NCI-H2107 (cell line): ENCODE results near the gene NCAPG2.
"Not testable (repeated sequence)": the region's sequence is repeated elsewhere in the genome, so short reads cannot be mapped to it uniquely, and the experiment has no call there.

ENCODE experiments used
- DNase-seq: peaks from one replicate; lab custom pipeline; 2025; lab: John Stamatoyannopoulos, UW

Gene NCAPG2

GRCh38 chr7:158626289-158626688 lies 78.3 kb downstream of the NCAPG2 start:
- not testable (repeated sequence) for DNase-seq

GRCh38 chr7:158623241-158623640 lies 81.4 kb downstream of the NCAPG2 start:
- no peak for DNase-seq

- no peak for DNase-seq
Measured at GRCh38 chr7:158620839-158621441, 83.7 kb downstream of the NCAPG2 start.

- DNase-seq, result no peak
Measured at GRCh38 chr7:158620418-158620817, 84.2 kb downstream of the NCAPG2 start.

DNA sequence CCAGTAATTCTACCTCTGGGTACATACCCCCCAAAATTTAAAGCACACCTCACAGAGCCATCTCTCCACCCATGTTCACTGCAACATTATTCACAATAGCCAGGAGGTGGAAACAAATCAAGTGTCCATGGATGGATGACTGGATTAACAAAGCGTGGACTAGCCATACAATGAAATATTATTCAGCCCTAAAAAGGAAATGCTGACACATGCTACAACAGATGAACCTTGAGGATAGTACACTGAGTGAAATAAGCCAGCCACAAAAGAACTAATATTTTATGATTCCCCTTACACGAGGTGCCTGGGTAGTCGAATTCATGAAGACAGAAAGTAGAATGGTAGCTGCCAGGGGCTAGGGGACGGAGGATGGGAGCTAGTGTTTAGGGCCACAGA lies 85.9 kb downstream of the NCAPG2 start:
- DNase-seq, result no peak

GRCh38 chr7:158617737-158618128 lies 86.9 kb downstream of the NCAPG2 start:
- no peak for DNase-seq

DNA sequence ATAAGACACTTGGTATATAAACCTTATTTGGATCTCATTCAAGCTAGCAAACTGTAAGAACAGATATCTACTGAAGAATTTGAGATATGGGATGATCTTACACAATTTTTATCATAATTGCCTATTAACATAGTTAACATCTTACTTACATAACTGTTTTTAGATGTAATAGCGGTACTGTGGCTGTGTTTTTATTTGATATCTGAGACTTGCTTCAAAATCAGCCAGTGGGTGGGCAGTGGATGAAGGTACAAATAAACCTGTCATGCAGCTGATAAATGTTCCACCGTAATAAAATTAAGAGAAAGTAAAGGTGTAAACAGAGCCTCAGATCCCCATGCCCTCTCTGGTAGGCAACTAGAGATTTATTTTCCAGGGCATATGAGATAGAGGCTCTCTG lies 88.6 kb downstream of the NCAPG2 start:
- no peak for DNase-seq

DNA sequence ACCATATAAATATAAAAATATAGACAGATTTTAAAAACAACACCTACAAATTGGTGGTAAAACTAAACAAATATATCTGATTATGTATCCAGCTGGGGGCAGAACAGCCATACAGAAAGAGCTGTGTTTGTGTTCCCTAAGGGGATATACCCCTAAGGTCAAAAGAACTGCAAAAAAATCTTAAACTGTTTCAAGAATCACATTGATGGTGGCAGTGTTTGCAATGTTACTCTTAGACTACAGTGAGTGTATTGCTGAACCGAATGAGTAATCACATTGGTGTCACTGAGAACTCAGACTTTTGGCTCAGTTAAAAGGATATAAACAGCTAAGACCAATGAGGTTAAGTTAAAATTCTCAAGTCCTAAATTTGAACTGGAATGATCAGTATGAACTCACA lies 89.9 kb downstream of the NCAPG2 start:
- DNase-seq, result no peak

GRCh38 chr7:158613481-158613880 lies 91.1 kb downstream of the NCAPG2 start:
- DNase-seq, result peak; percentile 36

GRCh38 chr7:158612546-158612945 lies 92.1 kb downstream of the NCAPG2 start:
- DNase-seq, result no peak

DNA sequence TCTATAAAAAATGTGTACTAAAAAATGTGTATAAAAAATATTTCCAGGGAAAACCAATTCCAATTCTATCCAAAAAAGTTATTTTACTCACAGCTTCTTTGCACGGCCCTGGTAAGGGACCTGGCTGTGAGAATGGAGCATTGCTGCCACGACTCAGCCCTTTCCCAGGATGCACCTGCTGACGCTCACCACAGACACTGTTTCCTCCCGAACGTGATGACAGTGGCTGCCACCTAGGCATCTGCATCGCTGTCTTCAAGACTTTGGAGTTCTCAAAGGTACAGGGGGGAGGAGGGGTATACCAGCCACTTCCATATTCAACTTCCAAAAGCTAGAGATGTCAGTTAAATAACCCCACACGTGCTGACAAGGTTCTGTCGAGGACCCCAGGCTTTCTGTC lies 93.1 kb downstream of the NCAPG2 start:
- no peak for DNase-seq

- DNase-seq, result no peak
Measured at GRCh38 chr7:158609313-158609974, 95.2 kb downstream of the NCAPG2 start.

DNA sequence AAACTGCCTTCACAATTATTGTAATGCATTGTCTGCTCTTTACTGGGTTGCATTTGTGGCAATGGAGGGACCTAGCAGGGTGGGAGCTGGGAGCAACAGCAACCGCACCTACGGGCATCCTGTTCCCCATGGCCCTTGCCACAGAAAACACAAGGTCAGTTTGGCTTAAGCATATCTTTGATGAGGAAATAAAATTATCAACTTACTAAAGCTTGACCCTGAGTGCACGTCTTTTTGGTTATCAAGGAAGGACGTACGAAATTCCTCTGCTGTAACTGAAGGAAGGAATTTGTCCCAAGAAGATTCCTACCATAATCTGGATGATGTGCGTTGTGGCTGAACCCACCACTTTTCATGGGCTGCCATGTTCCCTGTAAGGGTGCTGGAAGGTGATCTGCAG lies 97.0 kb downstream of the NCAPG2 start:
- DNase-seq, result no peak

GRCh38 chr7:158606671-158607424 lies 97.8 kb downstream of the NCAPG2 start:
- no peak for DNase-seq

GRCh38 chr7:158606129-158606528 lies 98.5 kb downstream of the NCAPG2 start:
- DNase-seq, result no peak

DNA sequence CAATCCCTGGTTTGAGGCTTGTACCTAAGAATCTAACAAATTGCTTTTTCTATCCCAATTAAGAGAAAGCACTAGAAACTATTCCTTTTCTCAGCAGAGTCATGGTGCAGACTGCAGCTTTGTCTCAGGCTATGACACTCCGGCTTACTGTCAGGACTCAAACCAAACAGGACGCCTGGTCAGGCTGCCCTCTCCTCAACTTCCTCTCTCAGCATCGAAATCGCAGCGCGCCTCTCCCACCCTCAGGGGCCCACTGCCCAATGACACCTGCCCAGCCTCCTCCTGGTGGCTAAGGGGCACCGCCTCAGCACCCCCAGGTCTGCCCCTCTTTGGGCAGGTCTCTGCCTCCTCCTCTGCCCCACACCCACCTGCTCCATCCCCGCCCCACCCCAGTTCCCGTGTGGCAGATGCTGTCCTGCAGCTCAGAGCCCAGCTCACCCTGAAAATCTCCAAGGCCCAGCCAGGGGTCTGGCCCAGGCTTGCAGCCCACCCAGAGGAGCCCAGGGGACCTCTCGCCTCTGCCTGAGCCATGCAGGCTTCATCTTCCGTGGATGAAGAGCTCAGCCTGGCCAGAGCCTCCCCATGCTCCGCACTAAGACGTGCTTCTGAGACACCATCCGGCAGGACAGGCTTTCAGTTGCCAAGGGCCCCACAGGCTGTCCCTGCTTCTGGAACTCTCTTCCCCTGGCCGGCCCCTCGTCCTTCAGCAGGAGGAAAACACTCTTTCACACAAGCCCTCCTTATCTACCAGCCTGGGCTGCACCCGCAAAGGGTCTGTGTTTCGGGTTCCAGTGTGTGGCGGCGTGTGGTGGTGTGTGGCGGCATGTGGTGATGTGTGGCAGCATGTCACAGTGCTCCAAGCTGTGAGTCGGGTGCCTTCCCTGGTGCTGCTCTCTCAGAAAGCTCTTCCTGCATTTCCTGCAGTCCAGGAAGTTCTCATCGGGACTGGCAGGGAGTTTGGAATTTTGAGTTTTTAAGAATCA lies 100.5 kb downstream of the NCAPG2 start:
- DNase-seq, result no peak

- no peak for DNase-seq
Measured at GRCh38 chr7:158602905-158603772, 101.5 kb downstream of the NCAPG2 start.

- no peak for DNase-seq
Measured at GRCh38 chr7:158602041-158602440, 102.6 kb downstream of the NCAPG2 start.

- no peak for DNase-seq
Measured at GRCh38 chr7:158601090-158601489, 103.5 kb downstream of the NCAPG2 start.

GRCh38 chr7:158596745-158597144 lies 107.9 kb downstream of the NCAPG2 start:
- DNase-seq, result no peak

DNA sequence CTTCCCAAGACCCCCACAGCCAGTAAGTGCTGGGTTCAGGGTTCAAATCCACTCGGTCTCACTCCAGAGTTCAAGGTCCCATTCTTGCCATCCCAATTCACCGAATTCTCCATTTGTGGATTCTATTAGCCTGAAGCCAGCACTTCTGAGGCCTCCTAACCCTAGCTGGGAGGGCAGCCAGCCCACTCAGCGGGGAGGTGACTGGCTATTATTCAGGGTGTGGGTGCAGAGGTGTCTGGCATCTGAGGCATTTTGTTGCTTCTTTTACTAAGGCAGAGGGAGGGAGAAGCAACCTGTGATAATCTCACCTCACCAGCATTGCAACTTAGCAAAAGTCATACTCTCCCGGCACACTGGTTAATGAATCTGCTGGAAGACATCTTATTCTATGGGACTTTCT lies 108.3 kb downstream of the NCAPG2 start:
- DNase-seq, result no peak
